Esophagus squamous epithelium (tissue), 5 donors: ENCODE results near the gene GBF1. TPM values are rescaled to one million over a fixed set of nuclear protein-coding genes. Genes with fewer than 3 reads are reported as not detected.
"Not testable (repeated sequence)": the region's sequence is repeated elsewhere in the genome, so short reads cannot be mapped to it uniquely, and the experiment has no call there.

ENCODE experiments used
- DNase-seq: peaks from one replicate; lab custom pipeline; 2025; lab: John Stamatoyannopoulos, UW
- H3K27ac ChIP-seq, 4 donors: fragments of 200-600 bp; sonication (generic); one replicate each; pipeline ENCODE4 v1.5.1; 2016 to 2019; ENCODE audit warnings: mild to moderate bottlenecking in 1 of 4
- H3K27me3 ChIP-seq, 4 donors: fragments of 200-600 bp; sonication (generic); 1 replicate in 3 of 4; 2 replicates in 1 of 4; pipeline versions ENCODE4 v1.5.1 to v1.6.0; 2017 to 2021; ENCODE audit warnings: antibody characterized with exemption in 1 of 4
- H3K36me3 ChIP-seq, 3 donors: fragments of 200-600 bp; sonication (generic); one replicate each; pipeline ENCODE4 v1.5.1; 2016 to 2019
- H3K4me1 ChIP-seq, 3 donors: fragments of 200-600 bp; sonication (generic); one replicate each; pipeline ENCODE4 v1.5.1; 2017 to 2019
- H3K4me3 ChIP-seq, 4 donors: fragments of 200-600 bp; sonication (generic); 1 replicate in 3 of 4; 2 replicates in 1 of 4; pipeline ENCODE4 v1.5.1; 2016 to 2019; ENCODE audit warnings: mild to moderate bottlenecking in 2 of 4, moderate library complexity in 1 of 4
- H3K9me3 ChIP-seq, 3 donors: fragments of 200-600 bp; sonication (generic); one replicate each; pipeline ENCODE4 v1.5.1; 2016 to 2019
- POLR2A ChIP-seq, 4 donors: fragments of 450-650 bp; IDR thresholded peaks; one replicate each; pipeline ENCODE4 v1.6.1; 2017; ENCODE audit warnings: antibody characterized with exemption in 4 of 4, mild to moderate bottlenecking in 4 of 4, moderate library complexity in 3 of 4
- WGBS, 2 donors: methylation state at CpG; one replicate each; pipeline ENCODE4 v1.1.5; 2018; 5-methylcytosine and 5-hydroxymethylcytosine counted together
- intact Hi-C: fragments of 100-400 bp; cut with DNase I; formaldehyde crosslinking; loops from one replicate; pipeline ENCODE4 v1.15.0; 2022
- total RNA-seq, 4 donors: library from RNA; depleted of rRNA; stranded (reverse); fragments of >200 nt; gene quantifications; one replicate each; pipeline ENCODE4 v1.1.0, GENCODE V29; 2016
- TF ChIP-seq, protein P1 (sequence below), 6 experiments: fragments of 450-650 bp in 4 of 6; fragments of 200-600 bp in 2 of 6; sonication (generic) in 2 of 6; IDR thresholded peaks; one replicate each; pipeline ENCODE4 v1.5.1; 2016 to 2019; ENCODE audit warnings: antibody characterized with exemption in 6 of 6, mild to moderate bottlenecking in 4 of 6, moderate library complexity in 4 of 6
- donor health status: DM: yes; HTN: yes; CAD: no.

Gene GBF1
- total RNA-seq, 4 donors from 2014 or later, result 22.5 to 39.0 (median 28.6) TPM

DNA sequence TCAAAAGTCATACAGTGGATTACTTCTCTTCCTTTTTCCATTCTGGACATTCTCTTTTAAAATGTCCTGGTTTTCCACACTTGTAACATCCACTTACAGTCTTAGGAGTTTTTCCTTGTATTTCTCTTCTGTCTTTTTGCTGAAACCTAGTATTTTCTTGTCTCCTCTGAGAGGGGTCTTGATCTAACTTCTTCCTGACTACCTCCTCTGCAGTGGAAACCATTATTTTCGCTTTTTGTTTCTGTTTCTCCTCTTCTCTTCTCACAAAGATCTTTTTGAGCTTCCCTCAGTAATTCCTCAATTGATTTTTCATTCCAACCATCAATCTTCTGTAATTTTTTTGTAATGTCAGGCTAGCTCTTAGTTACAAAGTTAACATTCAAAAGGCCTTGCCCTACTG, 42.9 kb upstream of the GBF1 start:
- no peak for DNase-seq
- H3K4me1 ChIP-seq, result peaks cover 0 to 9% (median 0%) of the 10 kb centered on the region in 3 donors
- no peak overlapping the region for H3K27ac ChIP-seq
- 67 to 69% methylated on average over 1 of the region's 1 CpG for WGBS, 2 donors
- no peak overlapping the region for H3K4me3 ChIP-seq
- TF ChIP-seq, protein P1, sequence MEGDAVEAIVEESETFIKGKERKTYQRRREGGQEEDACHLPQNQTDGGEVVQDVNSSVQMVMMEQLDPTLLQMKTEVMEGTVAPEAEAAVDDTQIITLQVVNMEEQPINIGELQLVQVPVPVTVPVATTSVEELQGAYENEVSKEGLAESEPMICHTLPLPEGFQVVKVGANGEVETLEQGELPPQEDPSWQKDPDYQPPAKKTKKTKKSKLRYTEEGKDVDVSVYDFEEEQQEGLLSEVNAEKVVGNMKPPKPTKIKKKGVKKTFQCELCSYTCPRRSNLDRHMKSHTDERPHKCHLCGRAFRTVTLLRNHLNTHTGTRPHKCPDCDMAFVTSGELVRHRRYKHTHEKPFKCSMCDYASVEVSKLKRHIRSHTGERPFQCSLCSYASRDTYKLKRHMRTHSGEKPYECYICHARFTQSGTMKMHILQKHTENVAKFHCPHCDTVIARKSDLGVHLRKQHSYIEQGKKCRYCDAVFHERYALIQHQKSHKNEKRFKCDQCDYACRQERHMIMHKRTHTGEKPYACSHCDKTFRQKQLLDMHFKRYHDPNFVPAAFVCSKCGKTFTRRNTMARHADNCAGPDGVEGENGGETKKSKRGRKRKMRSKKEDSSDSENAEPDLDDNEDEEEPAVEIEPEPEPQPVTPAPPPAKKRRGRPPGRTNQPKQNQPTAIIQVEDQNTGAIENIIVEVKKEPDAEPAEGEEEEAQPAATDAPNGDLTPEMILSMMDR (IDR thresholded peaks at IDR 0.05), result no peak
- TF ChIP-seq POLR2A (IDR thresholded peaks at IDR 0.05), result no peak
- H3K27me3 ChIP-seq, result no peaks in the 10 kb centered on the region
- H3K9me3 ChIP-seq, result peaks cover 0 to 18% (median 6%) of the 10 kb centered on the region in 3 donors
- intact Hi-C loops, result no loop called here
- no peaks in the 10 kb centered on the region for H3K36me3 ChIP-seq

DNA sequence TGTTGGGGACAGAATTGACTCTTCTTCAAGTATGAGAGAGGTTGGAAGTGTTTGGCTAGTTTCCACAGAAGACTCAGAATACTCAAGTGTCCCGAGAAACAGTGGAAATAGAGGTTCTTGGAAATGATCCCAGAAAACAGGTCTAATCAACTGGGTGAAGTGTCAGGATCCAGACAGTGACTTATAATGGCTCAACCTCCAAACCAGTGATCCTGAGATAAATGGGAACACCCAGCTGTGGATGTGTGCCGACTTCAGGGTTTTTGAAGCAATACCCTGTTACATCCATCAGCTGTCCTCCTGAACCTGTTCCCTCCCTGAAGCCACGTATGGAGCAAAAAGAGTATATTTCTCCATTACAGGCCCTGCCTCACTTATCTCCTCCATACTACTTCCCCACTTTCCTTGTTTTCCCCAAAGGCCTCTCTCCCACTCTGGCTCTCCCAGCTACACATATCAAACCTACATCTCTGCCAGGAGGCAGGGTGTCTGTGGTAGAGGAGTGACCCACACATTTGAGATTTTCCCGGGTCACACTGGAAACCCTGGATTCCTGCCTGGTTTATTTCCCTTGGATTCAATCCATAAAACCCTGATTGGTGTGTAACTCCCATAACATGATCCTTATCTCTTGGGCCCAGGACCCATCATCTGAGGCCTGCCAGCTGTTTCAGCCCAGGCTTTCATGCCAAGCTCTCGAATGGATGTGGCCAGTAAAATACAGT, 36.9 kb upstream of the GBF1 start:
- no peaks in the 10 kb centered on the region for H3K36me3 ChIP-seq
- H3K27ac ChIP-seq, result no peak overlapping the region
- H3K27me3 ChIP-seq, result no peaks in the 10 kb centered on the region
- intact Hi-C loops, result no loop called here
- DNase-seq, result no peak
- TF ChIP-seq, protein P1 (IDR thresholded peaks at IDR 0.05), result no peak
- TF ChIP-seq POLR2A (IDR thresholded peaks at IDR 0.05), result no peak
- WGBS, 2 donors, result 41 to 47% methylated on average over 5 of the region's 5 CpGs
- peaks cover 0 to 18% (median 6%) of the 10 kb centered on the region in 3 donors for H3K9me3 ChIP-seq
- H3K4me3 ChIP-seq, result no peak overlapping the region
- peaks cover 0 to 7% (median 0%) of the 10 kb centered on the region in 3 donors for H3K4me1 ChIP-seq

DNA sequence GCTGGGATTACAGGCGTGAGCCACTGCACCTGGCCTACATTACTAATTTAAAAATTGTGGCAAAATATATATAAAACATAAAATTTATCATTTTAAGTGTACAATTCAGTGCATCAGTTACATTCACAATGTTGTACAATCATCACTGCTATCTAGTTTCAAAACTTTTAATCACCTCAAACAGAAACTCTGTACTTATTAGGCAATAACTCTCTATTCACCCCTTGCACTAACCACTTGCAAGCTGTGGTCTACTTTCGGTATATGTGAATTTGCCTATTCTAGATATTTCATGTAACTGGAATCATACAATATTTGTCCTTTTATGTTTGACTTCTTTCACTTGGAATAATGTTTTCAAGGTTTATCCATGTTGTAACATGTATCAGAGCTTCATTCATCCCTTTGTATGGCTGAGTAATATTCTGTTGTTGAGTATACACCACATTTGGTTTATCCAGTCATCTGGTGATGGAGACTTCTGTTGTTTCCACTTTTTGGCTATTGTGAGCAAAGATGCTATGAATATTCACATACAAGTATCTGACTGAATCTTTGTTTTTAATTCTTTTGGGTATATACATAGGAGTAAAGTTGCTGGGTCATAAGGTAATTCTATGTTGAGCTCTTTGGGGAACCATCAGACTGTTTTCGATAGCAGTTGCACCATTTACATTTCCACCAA, 33.6 kb upstream of the GBF1 start:
- Histone ChIP-seq H3K27me3 (no peaks in the 10 kb centered on the region), H3K4me1 (peaks cover 0 to 7% (median 0%) of the 10 kb centered on the region in 3 donors), H3K4me3 (no peak overlapping the region), H3K9me3 (no peaks in the 10 kb centered on the region), H3K27ac (no peak overlapping the region), H3K36me3 (no peaks in the 10 kb centered on the region)
- intact Hi-C loops, result no loop called here
- TF ChIP-seq POLR2A (IDR thresholded peaks at IDR 0.05), result no peak
- TF ChIP-seq, protein P1 (IDR thresholded peaks at IDR 0.05), result no peak
- no peak for DNase-seq
- 84 to 89% methylated on average over 3 of the region's 3 CpGs for WGBS, 2 donors

DNA sequence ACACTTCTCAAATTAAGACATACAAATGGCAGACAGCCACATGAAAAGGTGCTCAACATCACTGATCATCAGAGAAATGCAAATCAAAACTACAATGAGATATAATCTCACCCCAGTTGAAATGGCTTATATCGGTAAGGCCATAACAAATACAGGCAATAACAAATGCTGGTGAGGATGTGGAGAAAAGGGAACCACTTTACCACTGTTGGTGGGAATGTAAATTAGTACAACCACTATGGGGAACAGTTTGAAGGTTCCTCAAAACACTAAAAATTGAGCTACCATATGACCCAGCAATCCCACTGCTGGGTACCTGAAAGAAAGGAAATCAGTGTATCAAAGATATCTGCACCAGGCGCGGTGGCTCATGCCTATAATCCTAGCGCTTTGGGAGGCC, 31.7 kb upstream of the GBF1 start:
- H3K27ac ChIP-seq, H3K4me3 ChIP-seq, H3K36me3 ChIP-seq, H3K27me3 ChIP-seq, H3K4me1 ChIP-seq, DNase-seq, intact Hi-C loops, H3K9me3 ChIP-seq: not testable (repeated sequence)
- WGBS, 2 donors, result 68 to 83% methylated on average over 1 to 4 of the region's 4 CpGs

DNA sequence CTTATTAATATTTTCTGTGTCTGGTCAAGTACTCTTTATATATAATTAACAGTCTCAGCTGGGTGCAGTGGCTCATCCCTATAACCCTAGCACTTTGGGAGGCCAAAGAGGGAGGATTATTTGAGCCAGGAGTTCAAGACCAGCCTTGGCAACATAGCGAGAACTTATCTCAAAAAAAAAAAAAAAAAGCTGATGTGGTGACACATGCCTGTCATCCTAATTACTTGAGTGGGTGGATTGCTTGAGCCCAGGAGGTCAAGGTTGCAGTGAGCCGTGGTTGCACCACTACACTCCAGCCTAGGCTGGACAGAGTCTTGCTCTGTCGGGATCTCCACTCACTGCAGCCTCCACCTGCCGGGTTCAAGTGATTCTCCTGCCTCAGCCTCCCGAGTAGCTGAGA, 26.0 kb upstream of the GBF1 start:
- no peaks in the 10 kb centered on the region for H3K36me3 ChIP-seq
- H3K27me3 ChIP-seq, result no peaks in the 10 kb centered on the region
- H3K4me3 ChIP-seq, result no peak overlapping the region
- 76 to 77% methylated on average over 4 to 5 of the region's 5 CpGs for WGBS, 2 donors
- H3K4me1 ChIP-seq, result no peaks in the 10 kb centered on the region
- intact Hi-C loops, result no loop called here
- H3K27ac ChIP-seq, result no peak overlapping the region
- TF ChIP-seq, protein P1 (IDR thresholded peaks at IDR 0.05), result no peak
- TF ChIP-seq POLR2A (IDR thresholded peaks at IDR 0.05), result no peak
- no peaks in the 10 kb centered on the region for H3K9me3 ChIP-seq
- DNase-seq, result no peak
